BE2C (cell line): Measurements from ENCODE around the gene SHROOM1.

Source experiments
- DNase-seq: peaks from one replicate; pipeline ENCODE4 v3.0.0-alpha.2; 2020
- H3K27me3 ChIP-seq: fragments of 250-450 bp; sonication (Bioruptor Pico); 2 replicates; pipeline ENCODE4 v1.5.1; 2020; ENCODE audit warnings: mild to moderate bottlenecking
- H3K36me3 ChIP-seq: fragments of 250-450 bp; sonication (Bioruptor Pico); 2 replicates; pipeline ENCODE4 v1.5.1; 2020; ENCODE audit warnings: mild to moderate bottlenecking
- H3K4me1 ChIP-seq: fragments of 250-450 bp; sonication (Bioruptor Pico); 2 replicates; pipeline ENCODE4 v1.5.1; 2020
- H3K4me3 ChIP-seq: 2 replicates; pipeline ENCODE4 v1.5.1; 2011; ENCODE audit warnings: low read depth, low read length
- H3K9me3 ChIP-seq: fragments of 250-450 bp; sonication (Bioruptor Pico); 2 replicates; pipeline ENCODE4 v1.5.1; 2020
- CTCF ChIP-seq: IDR thresholded peaks from 2 replicates; pipeline ENCODE4 v1.5.1; 2012; ENCODE audit warnings: mild to moderate bottlenecking, low read depth, low read length

SHROOM1 gene

GRCh38 chr5:132776131-132776937, 54.1 kb downstream of the SHROOM1 start:
- Histone ChIP-seq H3K27me3 (no peaks in the 10 kb centered on the region), H3K4me3 (peak overlapping the region; percentile 83), H3K4me1 (peaks cover 22% of the 10 kb centered on the region), H3K36me3 (no peaks in the 10 kb centered on the region), H3K9me3 (no peaks in the 10 kb centered on the region)
- DNase-seq, result peak; percentile 83
- peak; percentile 32 for TF ChIP-seq CTCF

GRCh38 chr5:132775476-132775961, 54.9 kb downstream of the SHROOM1 start:
- Histone ChIP-seq H3K36me3 (no peaks in the 10 kb centered on the region), H3K27me3 (no peaks in the 10 kb centered on the region), H3K4me1 (peaks cover 22% of the 10 kb centered on the region), H3K4me3 (peak overlapping the region; percentile 83), H3K9me3 (no peaks in the 10 kb centered on the region)
- no peak for TF ChIP-seq CTCF
- DNase-seq, result no peak

GRCh38 chr5:132774896-132775295, 55.6 kb downstream of the SHROOM1 start:
- Histone ChIP-seq H3K36me3 (no peaks in the 10 kb centered on the region), H3K27me3 (no peaks in the 10 kb centered on the region), H3K4me3 (no peak overlapping the region), H3K9me3 (no peaks in the 10 kb centered on the region), H3K4me1 (peaks cover 22% of the 10 kb centered on the region)
- no peak for TF ChIP-seq CTCF
- DNase-seq, result no peak

- TF ChIP-seq CTCF, result no peak
- Histone ChIP-seq H3K4me1 (peaks cover 22% of the 10 kb centered on the region), H3K9me3 (no peaks in the 10 kb centered on the region), H3K4me3 (no peak overlapping the region), H3K27me3 (no peaks in the 10 kb centered on the region), H3K36me3 (no peaks in the 10 kb centered on the region)
- DNase-seq, result no peak
Observed at GRCh38 chr5:132774406-132774805, 56.0 kb downstream of the SHROOM1 start.

DNA sequence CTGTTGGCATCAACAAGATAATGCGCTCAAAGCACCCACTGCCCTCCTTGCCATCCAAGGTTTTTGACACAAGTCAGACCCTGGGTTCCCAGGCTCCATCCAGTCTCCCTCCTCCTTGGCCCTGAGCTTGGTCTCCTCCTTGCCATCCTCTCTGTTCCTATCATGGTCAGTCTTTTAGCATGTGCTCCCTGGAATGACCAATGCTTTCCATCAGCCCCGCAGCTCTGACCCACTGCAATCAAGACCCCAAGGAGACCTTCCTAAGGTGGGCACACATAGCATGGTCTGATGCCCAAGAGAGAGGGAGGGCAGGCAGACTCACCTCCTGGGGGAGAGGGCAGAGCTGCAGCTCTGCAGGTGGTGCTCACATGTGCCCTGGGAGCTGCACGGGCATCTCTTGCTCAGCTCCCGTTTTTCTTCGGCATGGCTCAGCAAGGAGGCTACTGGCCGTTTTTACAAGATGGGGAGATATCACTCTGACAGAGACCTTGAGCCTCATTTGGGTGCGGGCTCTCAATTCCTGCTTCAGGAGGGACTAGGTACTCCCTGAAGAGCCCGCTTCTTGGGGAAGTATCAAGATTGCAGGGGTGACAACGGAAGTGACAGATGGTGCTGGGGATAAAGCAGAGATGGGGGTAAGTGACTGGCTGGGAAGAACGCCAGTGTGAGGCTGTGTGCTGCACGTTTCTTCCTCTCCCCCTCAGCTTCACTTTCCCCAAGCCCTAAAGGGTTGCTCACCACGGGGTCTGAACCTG, 56.7 kb downstream of the SHROOM1 start:
- H3K27me3 ChIP-seq, result no peaks in the 10 kb centered on the region
- no peak for TF ChIP-seq CTCF
- DNase-seq, result no peak
- no peaks in the 10 kb centered on the region for H3K9me3 ChIP-seq
- H3K36me3 ChIP-seq, result no peaks in the 10 kb centered on the region
- H3K4me3 ChIP-seq, result no peak overlapping the region
- H3K4me1 ChIP-seq, result peaks cover 22% of the 10 kb centered on the region

- DNase-seq, result no peak
- Histone ChIP-seq H3K4me1 (peaks cover 22% of the 10 kb centered on the region), H3K27me3 (no peaks in the 10 kb centered on the region), H3K36me3 (no peaks in the 10 kb centered on the region), H3K9me3 (no peaks in the 10 kb centered on the region), H3K4me3 (no peak overlapping the region)
- TF ChIP-seq CTCF, result no peak
Observed at GRCh38 chr5:132773114-132773513, 57.3 kb downstream of the SHROOM1 start.
